ENCODE measurements around the gene SGIP1. TPM values are rescaled to one million over a fixed set of nuclear protein-coding genes. Genes with fewer than 3 reads are reported as not detected.

Gene SGIP1
- total RNA-seq, 1 donor from 2014 or later: 2.9 TPM

GRCh38 chr1:66739401-66740157 is 205.6 kb downstream of the SGIP1 start:
- no peak for DNase-seq
- peak; percentile 45 for ATAC-seq
- intact Hi-C loops (cut with micrococcal nuclease): no loop called here

- no peak for DNase-seq
- ATAC-seq: no peak
- intact Hi-C loops (cut with micrococcal nuclease): no loop called here
These were observed 211.5 kb downstream of the SGIP1 start for GRCh38 chr1:66745451-66745850.

DNA sequence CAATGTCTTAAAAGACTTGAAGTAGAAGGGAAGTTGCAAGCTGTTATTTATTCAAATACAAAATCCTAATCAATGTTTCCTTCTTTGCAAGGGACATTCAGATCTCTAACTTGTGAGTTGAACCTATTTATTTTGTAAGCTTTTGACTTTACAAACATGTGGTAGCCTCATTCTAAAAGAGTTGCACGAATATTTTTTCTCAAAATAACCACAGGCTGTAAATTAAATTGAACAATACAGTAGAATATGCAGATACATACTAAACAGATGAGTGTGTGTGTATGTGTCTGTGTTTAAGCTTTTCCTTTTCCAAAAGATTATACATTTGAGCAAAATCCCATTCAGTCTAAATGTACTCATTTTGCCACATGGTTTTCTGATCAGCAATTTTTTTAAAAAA is 213.5 kb downstream of the SGIP1 start:
- intact Hi-C loops (cut with micrococcal nuclease): no loop called here
- ATAC-seq: no peak
- no peak for DNase-seq

DNA sequence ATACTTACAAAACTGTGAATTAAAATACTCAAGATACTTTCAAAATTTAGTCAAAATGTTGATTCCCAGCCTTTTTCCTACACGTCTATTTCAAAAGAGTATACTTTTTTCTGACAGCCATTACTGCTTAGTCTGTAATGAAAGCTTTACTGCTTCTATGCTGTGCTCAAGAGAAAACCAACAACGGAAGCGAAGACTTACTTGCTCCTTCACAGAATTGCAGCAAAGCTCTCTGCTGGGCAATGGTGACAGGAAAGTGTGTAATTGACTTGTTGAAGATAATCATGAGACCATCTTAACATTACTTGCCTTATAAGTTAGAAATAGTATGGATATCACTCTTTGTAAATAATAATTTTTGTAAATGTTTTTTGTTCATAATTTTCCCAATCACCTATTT is 216.6 kb downstream of the SGIP1 start:
- no peak for DNase-seq
- intact Hi-C loops (cut with micrococcal nuclease): no loop called here
- no peak for ATAC-seq

GRCh38 chr1:66751160-66751559 is 217.2 kb downstream of the SGIP1 start:
- no peak for ATAC-seq
- intact Hi-C loops (cut with micrococcal nuclease): no loop called here
- no peak for DNase-seq

DNA sequence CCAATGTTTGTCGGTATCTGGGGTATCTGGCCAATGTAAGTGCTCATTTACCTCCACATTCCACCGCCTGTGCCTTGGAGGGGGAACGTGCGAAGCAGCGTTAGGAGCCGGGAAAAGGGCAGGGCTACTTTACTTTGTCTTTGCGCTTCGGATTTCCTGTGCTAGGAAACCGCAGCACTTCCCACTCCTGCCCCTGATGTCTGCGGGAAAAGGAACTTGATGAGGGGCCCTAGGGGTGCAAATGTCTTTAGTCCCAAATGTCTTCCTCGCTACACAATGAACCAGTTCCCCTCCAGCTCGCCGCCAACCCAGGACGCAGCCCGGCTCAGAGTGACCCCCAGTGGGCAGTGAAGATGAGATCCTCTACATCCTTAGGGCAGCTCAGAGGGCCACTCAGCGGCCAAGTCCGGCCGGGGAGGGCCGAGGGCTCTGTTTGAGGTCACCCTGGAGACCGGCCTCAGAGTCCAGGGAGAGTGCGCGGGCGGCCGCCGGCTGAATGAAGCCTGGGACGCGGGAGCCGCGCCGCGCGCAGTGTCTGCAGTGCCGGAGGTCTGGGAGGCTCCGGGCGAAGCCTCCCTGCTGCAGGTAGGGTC is 218.1 kb downstream of the SGIP1 start, which contains the start of gene DYNLT5:
Gene DYNLT5, plus strand, starts transcription at position 460 of the 593 bp plus-strand sequence. CDS start 2,200 bp downstream, outside the sequence.
- DNase-seq (peak; percentile 73), ATAC-seq (peak; percentile 95)
- intact Hi-C loops (cut with micrococcal nuclease): no loop called here

GRCh38 chr1:66752671-66753371 is 218.9 kb downstream of the SGIP1 start:
- intact Hi-C loops (cut with micrococcal nuclease): no loop called here
- peak; percentile 50 for ATAC-seq
- DNase-seq: peak; percentile 37

- ATAC-seq (no peak), DNase-seq (no peak)
- intact Hi-C loops (cut with micrococcal nuclease): no loop called here
These were observed 223.8 kb downstream of the SGIP1 start for GRCh38 chr1:66757722-66758240.

DNA sequence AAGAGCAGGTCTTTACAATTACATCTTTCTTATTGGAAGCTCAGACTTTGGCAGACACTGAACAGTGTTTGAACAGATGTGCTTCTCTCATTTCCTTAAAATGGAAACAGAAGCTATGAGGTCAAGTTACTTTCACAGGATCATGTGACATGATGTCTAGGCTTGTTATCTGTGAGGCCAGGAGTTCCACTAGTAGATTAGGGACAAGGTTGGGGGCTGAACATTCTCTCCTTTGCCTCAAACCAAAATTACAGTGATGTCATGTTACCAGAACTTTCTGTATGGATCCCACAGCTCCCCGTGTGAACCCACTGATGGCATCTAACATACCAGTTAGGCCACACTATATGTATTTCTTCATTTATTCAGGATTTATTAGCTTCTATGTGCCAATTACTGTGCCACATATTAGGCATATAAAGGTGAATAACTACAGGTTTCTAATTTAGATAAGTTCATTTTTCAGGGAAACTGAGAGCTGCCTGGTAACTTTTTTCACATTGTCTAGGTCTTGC is 224.3 kb downstream of the SGIP1 start:
- intact Hi-C loops (cut with micrococcal nuclease): no loop called here
- peak; percentile 74 for ATAC-seq
- no peak for DNase-seq

- ATAC-seq: no peak
- intact Hi-C loops (cut with micrococcal nuclease): loop anchor here (10.0 kb wide), 1 partner anchor 384 kb away; no protein-coding TSS in a partner anchor
- no peak for DNase-seq
These were observed 226.6 kb downstream of the SGIP1 start for GRCh38 chr1:66760506-66760905.

GRCh38 chr1:66761221-66761620 is 227.3 kb downstream of the SGIP1 start:
- DNase-seq: no peak
- intact Hi-C loops (cut with micrococcal nuclease): loop anchor here (10.0 kb wide), 1 partner anchor 384 kb away; no protein-coding TSS in a partner anchor
- ATAC-seq: no peak

GRCh38 chr1:66764994-66765578 is 231.1 kb downstream of the SGIP1 start:
- no peak for DNase-seq
- ATAC-seq: peak; percentile 46
- intact Hi-C loops (cut with micrococcal nuclease): loop anchor here (10.0 kb wide), 1 partner anchor 380 kb away; no protein-coding TSS in a partner anchor

DNA sequence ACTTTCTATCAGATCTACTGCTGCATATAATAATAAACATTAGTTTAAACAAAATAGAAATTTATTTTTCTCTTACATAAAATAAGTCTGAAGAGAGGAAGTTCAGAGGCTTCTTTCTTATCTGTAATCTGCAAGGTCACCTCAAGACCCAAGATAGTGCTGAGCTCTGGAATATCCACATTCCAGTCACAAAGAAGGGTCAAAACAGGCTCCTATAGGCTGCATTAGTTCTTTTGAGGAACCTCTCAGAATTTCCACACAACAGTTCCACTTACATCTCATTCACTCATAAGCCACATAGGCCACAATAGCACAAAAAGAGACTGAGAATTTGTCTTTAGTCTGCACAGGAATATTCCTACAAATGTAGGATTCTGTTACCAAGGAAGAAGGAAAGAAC is 233.7 kb downstream of the SGIP1 start:
- intact Hi-C loops (cut with micrococcal nuclease): loop anchor here (10.0 kb wide), 1 partner anchor 377 kb away; no protein-coding TSS in a partner anchor
- DNase-seq: no peak

GRCh38 chr1:66768965-66769364 is 235.0 kb downstream of the SGIP1 start:
- no peak for DNase-seq
- no peak for ATAC-seq
- intact Hi-C loops (cut with micrococcal nuclease): loop anchor here (10.0 kb wide), 1 partner anchor 376 kb away; no protein-coding TSS in a partner anchor

More for the DNA sequence above, 233.7 kb downstream of the SGIP1 start:
- no peak for ATAC-seq

DNA sequence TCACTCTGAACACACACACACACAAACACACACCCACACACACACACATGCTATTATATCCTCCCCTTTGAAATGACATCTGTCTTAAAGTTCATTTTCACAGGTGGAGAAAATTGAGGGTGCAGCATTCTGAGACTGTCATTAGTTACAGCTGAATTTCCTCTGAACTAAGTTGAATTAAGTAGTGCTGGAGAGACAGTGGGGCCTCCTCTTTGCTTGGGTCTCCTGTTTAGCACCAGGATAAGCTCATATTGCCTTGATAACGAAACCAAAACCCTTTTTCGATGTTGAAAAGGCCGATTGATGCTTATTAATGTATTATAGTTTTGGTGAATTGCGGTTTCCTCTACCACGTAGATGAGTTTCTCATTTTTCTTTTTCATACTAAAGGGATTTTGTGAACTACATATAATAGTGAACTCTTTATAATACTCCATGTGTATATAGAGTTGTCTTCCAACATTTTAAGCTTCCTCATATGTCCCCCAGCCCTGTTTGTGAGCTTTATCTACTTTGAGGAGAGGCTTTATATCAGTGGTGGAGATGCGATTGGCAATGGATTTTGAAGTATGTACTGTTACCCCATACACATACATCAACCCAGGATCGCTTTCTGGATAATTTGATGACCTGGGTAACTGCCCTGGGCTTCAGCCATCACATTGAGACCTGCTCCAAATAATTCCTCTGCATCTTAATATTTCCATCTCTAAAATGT is 235.7 kb downstream of the SGIP1 start:
- ATAC-seq: no peak

GRCh38 chr1:66770240-66770639 is 236.3 kb downstream of the SGIP1 start:
- DNase-seq (no peak), ATAC-seq (no peak)
- intact Hi-C loops (cut with micrococcal nuclease): no loop called here

More for the DNA sequence above, 235.7 kb downstream of the SGIP1 start:
- no peak for DNase-seq
- intact Hi-C loops (cut with micrococcal nuclease): loop anchor here (10.0 kb wide), 1 partner anchor 375 kb away; no protein-coding TSS in a partner anchor

DNA sequence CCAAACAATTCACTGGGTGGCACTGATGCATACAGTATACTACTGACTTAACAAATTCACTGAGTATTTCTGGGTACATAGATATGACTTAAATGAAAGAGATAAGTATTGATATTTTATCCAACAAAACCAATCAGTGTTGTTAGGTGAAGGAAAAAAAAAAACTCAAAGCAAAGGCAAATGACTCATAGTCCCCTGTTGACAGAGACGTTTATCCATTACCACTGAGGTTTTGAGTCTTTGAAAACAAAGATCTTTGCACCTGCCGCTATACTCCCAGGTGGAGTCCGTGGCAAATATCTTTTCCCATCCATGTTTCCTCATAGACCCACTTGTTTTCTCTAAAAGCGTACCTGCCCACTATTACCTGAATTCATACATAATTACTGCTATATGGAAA is 236.7 kb downstream of the SGIP1 start:
- DNase-seq (no peak), ATAC-seq (no peak)
- intact Hi-C loops (cut with micrococcal nuclease): no loop called here

DNA sequence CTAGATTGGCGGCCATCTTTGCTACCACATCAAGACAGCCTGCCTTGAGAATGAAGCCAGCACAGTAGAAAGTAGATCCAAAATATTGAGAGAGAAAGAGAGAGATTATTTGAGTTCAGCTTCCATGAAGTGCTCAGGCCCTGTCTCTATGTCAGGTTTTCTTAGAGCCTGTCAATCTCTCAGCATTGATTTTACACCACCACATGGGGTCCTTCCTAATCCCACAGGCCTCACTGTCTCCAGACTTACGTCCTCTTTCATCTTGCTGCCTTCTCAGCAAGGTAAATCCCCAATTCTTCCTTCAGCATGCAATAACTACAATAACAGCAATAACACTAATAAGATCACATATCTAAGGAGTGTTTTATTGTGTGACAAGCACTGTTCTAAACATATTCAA is 239.3 kb downstream of the SGIP1 start:
- DNase-seq: no peak
- intact Hi-C loops (cut with micrococcal nuclease): no loop called here
- ATAC-seq: no peak

All from left ventricle myocardium superior (tissue), 1 donor.